Bladder microvascular endothelial cell (primary cell): ENCODE results near the gene TAS1R1. TPM values are rescaled to one million over a fixed set of nuclear protein-coding genes. Genes with fewer than 3 reads are reported as not detected.

Source experiments
- total RNA-seq: library from RNA; depleted of rRNA; stranded (reverse); fragments of >200 nt; gene quantifications from 2 replicates; pipeline ENCODE4 v1.2.3, GENCODE V29; 2014

Gene TAS1R1
- not detected in 2 replicates for total RNA-seq

DNA sequence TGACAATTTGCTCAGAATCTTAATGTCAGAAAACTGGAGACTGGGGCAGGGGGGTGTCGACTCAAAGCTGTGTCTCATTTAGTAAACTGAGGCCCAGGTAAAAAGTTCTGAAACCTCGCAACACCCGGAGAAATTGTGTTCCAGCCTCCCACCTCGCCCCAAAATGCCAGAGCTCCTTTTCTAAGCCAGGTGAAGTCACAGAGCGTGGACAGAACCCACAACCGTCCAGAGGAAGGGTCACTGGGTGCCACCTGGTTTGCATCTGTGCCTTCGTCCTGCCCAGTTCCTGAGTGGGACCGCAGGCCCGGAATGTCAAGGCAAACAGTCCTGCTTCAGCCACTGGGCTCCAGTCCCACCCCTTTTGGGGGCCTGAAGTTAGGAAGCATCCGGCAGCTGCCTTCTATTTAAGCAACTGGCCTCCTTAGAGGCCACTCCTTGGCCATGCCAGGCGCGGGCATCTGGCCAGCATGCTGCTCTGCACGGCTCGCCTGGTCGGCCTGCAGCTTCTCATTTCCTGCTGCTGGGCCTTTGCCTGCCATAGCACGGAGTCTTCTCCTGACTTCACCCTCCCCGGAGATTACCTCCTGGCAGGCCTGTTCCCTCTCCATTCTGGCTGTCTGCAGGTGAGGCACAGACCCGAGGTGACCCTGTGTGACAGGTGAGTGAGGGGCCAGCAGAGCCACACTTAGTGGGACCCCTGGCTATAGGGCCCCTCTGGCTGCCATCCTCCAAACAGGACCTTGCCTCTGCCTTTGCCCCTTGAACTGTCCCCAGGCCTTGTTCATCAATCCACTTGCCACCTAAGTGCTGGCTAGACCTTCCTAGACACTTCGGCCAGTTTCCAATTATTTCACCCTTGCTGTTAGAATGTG lies at the start of gene TAS1R1:
TSS of gene TAS1R1 (plus strand) at position 401 of the 872 bp plus-strand sequence. CDS start at position 468, 67 bp downstream.

DNA sequence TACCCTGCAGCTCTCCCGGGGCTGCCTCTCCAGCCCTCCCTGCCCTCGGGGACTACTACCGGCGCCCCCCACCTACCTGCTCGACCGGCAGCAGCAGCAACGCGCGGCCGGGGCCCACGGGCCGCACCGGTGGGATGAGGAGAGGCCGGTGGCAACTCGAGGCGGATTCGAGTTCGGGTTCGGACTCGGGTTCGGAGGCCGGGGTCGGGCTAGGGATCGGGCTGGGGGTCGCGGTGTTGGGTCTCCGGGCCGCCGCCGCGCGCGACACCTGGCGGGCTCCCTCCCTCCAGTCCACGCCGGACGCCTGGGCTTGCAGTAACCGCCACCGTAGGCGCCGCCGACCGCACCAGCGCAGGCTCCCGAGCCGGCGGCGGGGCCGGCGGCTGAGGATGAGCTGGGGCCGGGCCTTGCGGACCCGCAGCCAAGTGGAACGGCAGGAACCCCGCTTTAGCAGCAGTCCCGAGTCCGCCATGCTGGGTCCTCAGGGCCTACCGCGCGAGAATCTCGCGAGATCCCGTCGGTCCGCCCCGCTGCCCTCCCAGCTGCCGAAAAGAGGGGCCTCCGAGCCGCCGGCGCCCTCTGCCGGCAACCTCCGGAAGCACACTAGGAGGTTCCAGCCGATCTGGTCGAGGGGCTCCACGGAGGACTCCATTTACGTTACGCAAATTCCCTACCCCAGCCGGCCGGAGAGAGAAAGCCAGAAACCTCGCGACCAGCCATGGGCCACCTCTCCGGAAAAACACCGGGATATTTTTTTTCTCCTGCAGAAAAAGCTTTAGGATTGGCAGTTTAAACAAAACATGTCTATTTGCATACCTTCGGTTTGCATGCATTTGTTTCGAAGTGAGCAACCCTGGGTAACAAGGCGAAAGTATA lies 838 bp upstream of the TAS1R1 start, which contains the start of gene NOL9:
TSS of gene NOL9 (minus strand) at position 483 of the 876 bp plus-strand sequence. CDS start at position 472, 11 bp downstream.

DNA sequence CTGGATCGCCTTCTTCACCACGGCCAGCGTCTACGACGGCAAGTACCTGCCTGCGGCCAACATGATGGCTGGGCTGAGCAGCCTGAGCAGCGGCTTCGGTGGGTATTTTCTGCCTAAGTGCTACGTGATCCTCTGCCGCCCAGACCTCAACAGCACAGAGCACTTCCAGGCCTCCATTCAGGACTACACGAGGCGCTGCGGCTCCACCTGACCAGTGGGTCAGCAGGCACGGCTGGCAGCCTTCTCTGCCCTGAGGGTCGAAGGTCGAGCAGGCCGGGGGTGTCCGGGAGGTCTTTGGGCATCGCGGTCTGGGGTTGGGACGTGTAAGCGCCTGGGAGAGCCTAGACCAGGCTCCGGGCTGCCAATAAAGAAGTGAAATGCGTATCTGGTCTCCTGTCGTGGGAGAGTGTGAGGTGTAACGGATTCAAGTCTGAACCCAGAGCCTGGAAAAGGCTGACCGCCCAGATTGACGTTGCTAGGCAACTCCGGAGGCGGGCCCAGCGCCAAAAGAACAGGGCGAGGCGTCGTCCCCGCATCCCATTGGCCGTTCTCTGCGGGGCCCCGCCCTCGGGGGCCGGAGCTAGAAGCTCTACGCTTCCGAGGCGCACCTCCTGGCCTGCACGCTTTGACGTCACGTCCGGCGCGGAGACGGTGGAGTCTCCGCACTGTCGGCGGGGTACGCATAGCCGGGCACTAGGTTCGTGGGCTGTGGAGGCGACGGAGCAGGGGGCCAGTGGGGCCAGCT lies 24.4 kb downstream of the TAS1R1 start, which contains the start of gene ZBTB48:
TSS of gene ZBTB48 (plus strand) at position 621 of the 745 bp plus-strand sequence. CDS start 616 bp downstream, outside the sequence.

DNA sequence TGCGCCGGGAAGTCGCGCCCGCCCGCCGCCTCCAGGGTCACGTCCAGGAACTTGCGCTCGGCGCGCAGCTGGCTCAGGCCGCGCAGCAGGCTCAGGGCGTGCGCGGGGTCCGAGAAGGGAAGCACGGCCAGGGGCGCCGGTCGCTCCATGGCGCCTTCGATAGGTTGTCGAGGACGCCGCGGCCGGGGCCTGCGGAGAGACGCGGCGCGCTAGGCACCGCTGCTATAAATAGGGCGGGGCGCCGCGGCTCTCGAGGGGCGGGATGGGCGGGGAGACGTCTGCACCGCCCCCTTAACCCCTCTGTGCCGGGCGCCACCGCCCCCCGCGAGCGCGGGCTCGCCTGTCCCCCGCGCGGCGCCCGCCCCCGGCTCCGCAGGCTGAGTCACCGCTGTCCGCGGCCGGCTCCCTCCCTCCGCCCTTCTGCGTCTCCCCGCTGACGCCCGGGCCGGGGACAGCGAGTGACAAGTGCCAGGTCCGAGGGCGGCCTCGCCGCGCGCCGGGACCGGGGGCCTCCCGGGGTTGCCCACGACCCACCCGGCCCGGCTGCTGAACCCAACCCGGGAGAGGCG lies 47.6 kb downstream of the TAS1R1 start, which contains the start of gene KLHL21:
TSS of gene KLHL21 (minus strand) at position 201 of the 569 bp plus-strand sequence. CDS start at position 149, 52 bp downstream.

DNA sequence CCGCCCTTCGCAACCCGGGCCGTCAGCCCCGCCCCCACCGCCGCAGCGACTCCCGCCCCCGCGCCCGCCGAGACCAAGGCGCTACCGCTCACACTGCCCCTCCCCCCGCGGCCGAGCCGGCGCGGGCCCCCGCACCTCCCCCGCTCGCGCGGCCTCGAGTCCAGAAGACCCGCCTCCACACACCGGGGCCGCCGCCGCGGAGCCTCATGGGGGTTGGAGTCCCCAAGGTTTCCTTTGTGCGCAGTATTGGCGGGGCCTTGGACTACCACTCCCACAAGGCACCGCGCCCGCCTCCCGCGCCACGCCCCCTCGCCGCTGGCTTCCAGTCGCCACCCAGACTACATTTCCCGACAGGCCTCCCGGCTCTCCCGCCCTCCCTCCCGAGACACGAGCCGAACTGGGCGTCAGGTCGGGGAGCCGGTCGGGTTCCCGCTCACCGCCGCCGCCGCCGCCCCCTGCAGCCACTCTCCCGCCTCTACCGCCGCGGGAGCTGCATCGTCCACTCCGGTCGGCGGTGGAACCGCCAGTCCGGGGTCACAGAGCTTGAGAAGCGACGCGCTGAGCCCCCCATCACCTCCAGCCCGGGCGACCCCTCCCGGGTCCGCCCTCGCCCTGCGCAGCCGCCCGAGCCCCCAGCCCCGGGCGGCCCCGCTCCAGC lies 58.4 kb downstream of the TAS1R1 start, which contains the start of gene PHF13:
TSS of gene PHF13 (plus strand) at position 371 of the 658 bp plus-strand sequence. CDS start 336 bp downstream, outside the sequence.

DNA sequence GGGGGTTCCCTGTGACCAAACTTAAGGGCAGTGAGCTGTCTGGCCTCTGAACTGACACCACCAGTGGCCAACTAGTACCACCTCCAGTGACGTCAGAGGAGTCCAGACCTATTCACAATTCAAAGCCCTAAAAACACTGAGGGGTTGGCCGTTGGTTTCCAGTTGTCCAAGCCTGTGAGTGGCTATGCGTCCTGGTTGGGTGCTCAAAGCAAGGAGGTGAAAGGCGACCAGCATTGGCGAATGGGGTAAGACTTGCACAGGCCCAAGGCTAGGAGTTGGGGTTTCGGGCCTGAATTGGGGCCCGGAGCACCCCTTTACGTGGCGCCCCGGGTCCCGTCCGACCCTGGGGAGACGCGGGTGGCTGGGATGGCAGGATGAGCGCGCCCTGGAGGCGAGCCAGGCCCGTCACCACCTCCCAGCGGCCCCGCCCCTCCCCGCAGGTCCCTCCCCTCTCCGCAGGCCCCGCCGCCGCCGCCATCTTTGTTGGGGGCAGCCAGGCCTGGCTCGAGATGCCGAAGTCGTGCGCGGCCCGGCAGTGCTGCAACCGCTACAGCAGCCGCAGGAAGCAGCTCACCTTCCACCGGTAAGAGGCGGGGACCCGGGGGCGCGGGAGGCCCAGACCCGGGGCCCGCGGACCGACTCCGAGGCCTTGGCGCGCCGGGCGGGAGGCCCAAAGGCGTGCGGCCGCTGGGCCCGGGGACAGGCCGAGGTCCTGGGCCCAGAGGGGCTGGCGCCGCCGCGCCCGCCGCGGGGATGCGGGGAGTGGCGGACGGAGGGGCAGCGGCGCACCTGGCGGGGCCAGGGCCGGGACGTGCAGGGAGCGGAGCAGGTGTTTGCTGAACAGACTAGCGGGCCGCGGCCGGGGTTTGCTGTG lies 69.8 kb downstream of the TAS1R1 start, which contains the start of gene THAP3:
TSS of gene THAP3 (plus strand) at position 159 of the 874 bp plus-strand sequence. CDS start at position 510, 351 bp downstream.

Other genes with a start within 250 kb of the TAS1R1 start
- 33.2 and 42.4 TPM in 2 replicates for gene ACOT7, start 161.5 kb upstream of the TAS1R1 start, total RNA-seq
- gene HES2, start 135.4 kb upstream of the TAS1R1 start, total RNA-seq, result 5.3 and 18.1 TPM in 2 replicates
- 2.0 TPM in 1 of 2 replicates, not detected in the other for gene ESPN, start 130.5 kb upstream of the TAS1R1 start, total RNA-seq
- 10.0 and 27.4 TPM in 2 replicates for gene TNFRSF25, start 89.1 kb upstream of the TAS1R1 start, total RNA-seq
- 31.6 and 52.8 TPM in 2 replicates for gene PLEKHG5, start 63.6 kb upstream of the TAS1R1 start, total RNA-seq
- gene NOL9, start 794 bp upstream of the TAS1R1 start, total RNA-seq, result 12.8 and 26.2 TPM in 2 replicates
- 9.6 and 15.9 TPM in 2 replicates for gene ZBTB48, start 24.7 kb downstream of the TAS1R1 start, total RNA-seq
- gene KLHL21, start 47.6 kb downstream of the TAS1R1 start, total RNA-seq, result 16.2 and 23.7 TPM in 2 replicates
- 8.3 and 15.7 TPM in 2 replicates for gene PHF13, start 58.4 kb downstream of the TAS1R1 start, total RNA-seq
- gene THAP3, start 69.6 kb downstream of the TAS1R1 start, total RNA-seq, result 18.4 and 19.8 TPM in 2 replicates
- 30.8 and 73.3 TPM in 2 replicates for gene DNAJC11, start 146.5 kb downstream of the TAS1R1 start, total RNA-seq
- gene CAMTA1, start 230.1 kb downstream of the TAS1R1 start, total RNA-seq, result 38.0 and 51.7 TPM in 2 replicates